Fibroblast of villous mesenchyme (primary cell): Measurements from ENCODE around the gene CTTNBP2NL. TPM values are rescaled to one million over a fixed set of nuclear protein-coding genes. Genes with fewer than 3 reads are reported as not detected.

Experiments
- DNase-seq: peaks from one replicate; pipeline ENCODE4 v3.0.0-alpha.2; 2010; ENCODE audit warnings: low read depth
- H3K4me3 ChIP-seq: 2 replicates; pipeline ENCODE4 v1.5.1; 2011; ENCODE audit warnings: low read depth, mild to moderate bottlenecking, low read length
- total RNA-seq: library from RNA; depleted of rRNA; stranded (reverse); fragments of >200 nt; gene quantifications from 2 replicates; pipeline ENCODE4 v1.2.3, GENCODE V29; 2012
- TF ChIP-seq, protein P1 (sequence below): IDR thresholded peaks from 2 replicates; pipeline ENCODE4 v1.5.1; 2012; ENCODE audit warnings: low read depth, mild to moderate bottlenecking, low read length; ENCODE audit not compliant: insufficient read depth

CTTNBP2NL gene
- total RNA-seq, 1 donor = 30.2 TPM

DNA sequence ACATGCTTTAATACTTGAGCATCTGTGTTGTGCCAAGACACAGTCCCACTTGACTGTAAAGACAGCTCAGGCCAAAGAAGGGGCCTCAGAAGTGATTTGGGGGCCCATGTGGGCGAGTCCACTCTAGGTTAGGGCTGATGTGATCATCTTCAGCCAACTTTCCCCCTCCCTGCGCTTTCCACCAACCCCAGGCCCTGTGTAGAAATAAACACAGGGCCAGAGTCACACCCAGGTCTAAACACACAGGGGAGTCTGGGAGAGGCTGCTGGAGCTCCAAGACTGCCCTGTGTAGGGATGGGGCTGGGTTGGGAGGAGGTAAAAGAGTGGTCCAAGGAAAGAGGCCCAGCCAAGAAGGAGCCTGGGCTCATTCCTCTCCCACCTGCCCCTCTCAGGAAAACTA, 110.3 kb downstream of the CTTNBP2NL start:
- TF ChIP-seq, protein P1, sequence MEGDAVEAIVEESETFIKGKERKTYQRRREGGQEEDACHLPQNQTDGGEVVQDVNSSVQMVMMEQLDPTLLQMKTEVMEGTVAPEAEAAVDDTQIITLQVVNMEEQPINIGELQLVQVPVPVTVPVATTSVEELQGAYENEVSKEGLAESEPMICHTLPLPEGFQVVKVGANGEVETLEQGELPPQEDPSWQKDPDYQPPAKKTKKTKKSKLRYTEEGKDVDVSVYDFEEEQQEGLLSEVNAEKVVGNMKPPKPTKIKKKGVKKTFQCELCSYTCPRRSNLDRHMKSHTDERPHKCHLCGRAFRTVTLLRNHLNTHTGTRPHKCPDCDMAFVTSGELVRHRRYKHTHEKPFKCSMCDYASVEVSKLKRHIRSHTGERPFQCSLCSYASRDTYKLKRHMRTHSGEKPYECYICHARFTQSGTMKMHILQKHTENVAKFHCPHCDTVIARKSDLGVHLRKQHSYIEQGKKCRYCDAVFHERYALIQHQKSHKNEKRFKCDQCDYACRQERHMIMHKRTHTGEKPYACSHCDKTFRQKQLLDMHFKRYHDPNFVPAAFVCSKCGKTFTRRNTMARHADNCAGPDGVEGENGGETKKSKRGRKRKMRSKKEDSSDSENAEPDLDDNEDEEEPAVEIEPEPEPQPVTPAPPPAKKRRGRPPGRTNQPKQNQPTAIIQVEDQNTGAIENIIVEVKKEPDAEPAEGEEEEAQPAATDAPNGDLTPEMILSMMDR = no peak
- DNase-seq = no peak
- no peak overlapping the region for H3K4me3 ChIP-seq

- no peak for DNase-seq
- TF ChIP-seq, protein P1 = no peak
- H3K4me3 ChIP-seq = no peak overlapping the region
Observed at GRCh38 chr1:112506731-112507130, 110.7 kb downstream of the CTTNBP2NL start.

DNA sequence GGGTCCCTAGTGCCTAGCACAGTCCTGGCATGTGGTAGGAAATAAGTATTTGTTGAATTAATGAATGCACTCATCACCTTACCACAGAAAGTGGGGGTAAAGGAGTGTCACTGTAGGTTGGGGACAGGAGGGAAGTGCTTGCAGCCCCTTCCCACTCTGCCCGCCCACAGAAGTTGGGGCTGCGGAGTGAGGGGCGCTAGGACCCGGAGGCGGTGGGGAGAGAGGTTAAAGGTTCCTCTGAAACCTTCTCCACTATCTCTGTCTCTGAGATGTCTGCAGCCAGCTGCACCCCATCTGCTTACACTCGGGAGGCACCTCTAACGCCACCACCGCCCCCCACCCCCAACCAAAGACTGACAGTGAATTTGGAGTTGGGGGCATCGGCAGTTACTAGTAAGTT, 111.3 kb downstream of the CTTNBP2NL start:
- DNase-seq = no peak
- peak overlapping the region; percentile 66 for H3K4me3 ChIP-seq
- TF ChIP-seq, protein P1 = no peak

DNA sequence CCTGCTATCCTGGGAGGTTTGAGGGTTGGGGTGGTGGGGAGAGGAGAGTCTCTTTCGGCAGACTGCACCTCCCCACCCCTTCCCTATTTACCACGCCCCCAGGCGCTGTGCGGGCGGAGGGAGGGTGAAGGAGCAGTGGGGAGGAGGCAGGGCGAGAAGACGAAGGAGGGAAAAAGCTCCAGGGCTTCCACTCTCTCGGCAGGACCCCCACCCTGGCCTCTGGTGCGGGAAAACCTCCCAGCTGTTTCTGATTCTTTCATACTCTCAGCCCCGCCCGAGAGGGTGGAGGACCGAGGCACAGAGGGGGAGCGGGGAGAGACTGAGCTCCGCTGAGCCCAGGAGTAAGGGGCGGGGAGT, 111.9 kb downstream of the CTTNBP2NL start:
- no peak for DNase-seq
- H3K4me3 ChIP-seq = peak overlapping the region; percentile 66
- TF ChIP-seq, protein P1 = no peak

DNA sequence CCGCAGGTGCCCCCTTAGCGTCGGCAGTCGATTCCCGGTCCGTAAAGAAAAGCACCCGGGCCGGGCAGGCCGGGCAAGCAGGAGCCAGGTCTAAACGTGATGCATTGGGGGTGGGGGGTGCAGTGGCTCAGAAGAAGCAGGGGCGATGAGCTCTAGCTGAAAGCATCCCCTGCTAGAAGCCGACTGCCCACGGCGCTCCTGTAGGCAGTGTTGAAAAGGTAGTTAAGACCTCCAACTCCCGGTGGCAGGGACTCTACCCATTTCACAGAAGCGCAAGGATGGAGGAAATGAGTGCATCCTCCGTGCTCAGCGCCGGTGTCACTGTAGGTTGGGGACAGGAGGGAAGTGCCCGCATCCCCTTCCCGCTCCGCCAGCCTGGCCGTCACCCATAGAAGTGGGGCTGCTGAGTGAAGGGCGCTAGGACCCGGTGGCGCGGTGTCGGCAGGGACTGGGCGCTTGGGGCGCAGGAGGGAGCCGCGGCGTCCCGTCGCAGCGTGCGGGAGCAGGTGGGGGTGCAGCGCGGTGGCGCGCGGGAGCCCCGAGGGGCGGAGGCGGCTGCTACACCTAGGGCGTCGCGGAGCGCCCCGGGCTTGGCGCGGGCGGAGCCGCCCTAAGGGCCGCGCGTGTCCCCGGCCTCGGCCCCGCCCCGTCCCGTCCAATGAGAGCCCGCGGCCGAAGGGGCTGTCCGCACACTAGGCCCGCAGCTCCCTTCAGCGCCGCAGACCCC, 112.4 kb downstream of the CTTNBP2NL start, which contains the start of gene WNT2B:
Gene WNT2B (plus strand): TSS at position 688 of the 727 bp plus-strand sequence. CDS start 298 bp downstream, outside the sequence.
- DNase-seq = no peak
- peak within 1 kb of the TSS; percentile 66 for H3K4me3 ChIP-seq
- TF ChIP-seq, protein P1 = no peak

DNA sequence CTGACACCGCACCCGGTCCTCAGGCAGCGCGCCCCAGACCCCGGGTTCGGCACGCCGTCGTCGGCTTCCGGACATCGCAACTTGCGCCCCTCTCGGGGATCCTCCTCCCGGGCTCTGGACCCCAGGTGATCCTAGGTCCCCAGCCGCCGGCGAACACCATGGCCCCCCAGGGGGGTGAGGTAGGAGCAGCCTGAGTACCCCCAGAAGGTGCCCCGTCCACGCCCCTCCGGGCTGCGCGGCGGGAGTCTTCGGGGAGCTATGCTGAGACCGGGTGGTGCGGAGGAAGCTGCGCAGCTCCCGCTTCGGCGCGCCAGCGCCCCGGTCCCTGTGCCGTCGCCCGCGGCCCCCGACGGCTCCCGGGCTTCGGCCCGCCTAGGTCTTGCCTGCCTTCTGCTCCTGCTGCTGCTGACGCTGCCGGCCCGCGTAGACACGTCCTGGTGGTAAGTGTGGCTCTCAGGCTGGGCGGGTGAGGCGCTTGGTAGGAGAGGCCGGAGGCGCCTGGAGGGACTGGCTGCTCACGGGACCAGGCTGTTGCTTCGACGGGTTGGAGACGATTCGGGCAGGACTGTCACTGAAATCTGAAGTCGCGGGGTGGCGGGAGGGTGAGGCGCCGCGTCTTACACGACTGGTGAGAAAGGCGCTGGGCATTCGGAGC, 113.1 kb downstream of the CTTNBP2NL start:
- DNase-seq = no peak
- peak overlapping the region; percentile 66 for H3K4me3 ChIP-seq
- TF ChIP-seq, protein P1 = no peak
